ENCODE measurements around the gene SAMD4A.

The SAMD4A gene

DNA sequence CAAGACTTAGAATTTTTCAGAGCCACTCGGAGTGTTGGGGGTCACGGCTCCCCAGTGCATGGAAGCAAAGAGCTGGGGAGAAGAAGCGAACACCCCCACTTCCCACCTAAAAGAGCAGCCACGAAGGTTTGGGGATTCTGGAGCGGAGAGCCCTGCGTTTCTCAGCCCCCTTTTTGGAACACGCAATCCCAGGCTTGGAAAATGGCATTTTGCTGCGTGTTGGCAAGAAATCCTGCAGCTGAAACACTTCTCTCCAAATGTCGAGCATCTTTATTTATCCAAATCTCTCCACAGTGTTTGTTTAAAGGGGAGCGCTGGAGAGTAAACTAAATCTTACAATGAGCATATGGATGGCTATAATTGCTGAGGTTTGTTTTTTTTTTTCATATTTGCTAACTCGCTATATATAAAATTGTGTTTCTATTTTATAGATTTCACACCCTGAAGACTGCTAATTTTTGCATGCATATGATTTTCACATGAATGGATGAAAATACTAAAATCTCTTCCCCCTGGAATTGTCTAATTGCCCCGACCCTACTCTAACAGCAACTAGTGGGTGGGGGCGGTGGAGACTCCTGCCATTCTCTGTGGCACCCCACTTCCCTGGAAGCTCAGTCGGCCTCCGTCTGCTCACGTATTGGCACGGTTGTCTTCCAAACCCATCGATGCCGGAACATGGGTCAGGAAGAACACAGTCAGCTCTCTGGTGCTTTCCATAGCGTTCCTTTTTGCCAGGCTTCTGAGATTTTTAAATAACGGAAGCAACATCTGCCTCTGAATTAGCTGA is 215.2 kb downstream of the SAMD4A start:
- Mint-ChIP-seq H3K27me3 (peaks cover 18% of the 10 kb centered on the region), H3K9me3 (no peaks in the 10 kb centered on the region), H3K4me1 (peaks cover 24% of the 10 kb centered on the region), H3K36me3 (no peaks in the 10 kb centered on the region), H3K4me3 (no peak overlapping the region), H3K27ac (no peak overlapping the region)
- CTCF ChIA-PET = interaction anchor here (0.6 to 1.5 kb wide), 5 partner anchors 8 to 214 kb away, joined by 4 to 6 read pairs (median 4); no protein-coding TSS in a partner anchor
- peak; percentile 10 for DNase-seq

DNA sequence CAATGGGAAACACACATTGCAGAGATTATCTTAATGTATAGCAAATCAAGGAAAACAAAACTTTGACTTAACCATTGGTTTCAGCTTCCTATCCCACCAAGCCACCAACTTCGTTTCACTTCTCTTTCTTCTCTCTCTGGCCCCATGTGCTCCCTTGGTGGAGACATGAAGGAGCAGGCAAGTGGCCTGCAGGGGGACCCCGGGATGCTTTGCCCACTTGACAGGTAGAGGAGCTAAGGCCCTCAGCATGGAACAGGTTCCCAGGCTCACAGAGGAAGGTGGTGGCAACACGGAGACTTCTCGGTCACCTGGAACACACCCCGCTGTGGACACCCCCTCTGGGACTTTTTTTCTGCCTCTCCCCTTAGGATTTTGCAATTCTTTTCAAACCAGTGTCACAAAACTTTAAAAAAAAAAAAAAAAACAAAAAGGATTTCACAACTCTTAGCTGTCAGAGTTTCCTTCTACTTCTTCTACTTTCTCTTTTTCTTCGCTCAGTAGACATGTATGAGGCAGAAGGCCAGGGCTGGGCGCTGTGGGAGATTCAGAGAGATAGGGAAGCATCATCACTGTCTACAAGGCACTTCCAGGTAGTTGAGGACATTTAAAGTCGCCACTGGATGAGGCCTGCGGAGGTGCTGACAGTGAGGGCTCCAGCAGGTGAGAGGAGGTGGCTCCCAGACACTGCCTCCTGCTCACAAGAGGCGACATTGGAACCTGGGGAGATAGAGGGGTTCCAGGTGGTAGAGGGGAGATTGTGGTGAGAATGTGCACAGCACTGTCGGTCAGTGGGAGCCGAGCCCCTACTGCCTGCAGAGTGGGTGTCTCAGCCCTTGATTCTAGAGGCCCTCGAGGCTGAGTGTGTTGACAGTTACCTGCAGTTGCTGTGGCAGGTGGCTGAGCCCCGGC is 216.1 kb downstream of the SAMD4A start:
- Mint-ChIP-seq H3K4me1 (peaks cover 18% of the 10 kb centered on the region), H3K27me3 (peaks cover 14% of the 10 kb centered on the region), H3K36me3 (no peaks in the 10 kb centered on the region), H3K27ac (peak overlapping the region; percentile 63), H3K4me3 (no peak overlapping the region), H3K9me3 (no peaks in the 10 kb centered on the region)
- CTCF ChIA-PET = interaction anchor here (0.6 to 1.5 kb wide), 6 partner anchors 9 to 215 kb away, joined by 4 to 6 read pairs (median 4); no protein-coding TSS in a partner anchor
- DNase-seq = peak; percentile 36

DNA sequence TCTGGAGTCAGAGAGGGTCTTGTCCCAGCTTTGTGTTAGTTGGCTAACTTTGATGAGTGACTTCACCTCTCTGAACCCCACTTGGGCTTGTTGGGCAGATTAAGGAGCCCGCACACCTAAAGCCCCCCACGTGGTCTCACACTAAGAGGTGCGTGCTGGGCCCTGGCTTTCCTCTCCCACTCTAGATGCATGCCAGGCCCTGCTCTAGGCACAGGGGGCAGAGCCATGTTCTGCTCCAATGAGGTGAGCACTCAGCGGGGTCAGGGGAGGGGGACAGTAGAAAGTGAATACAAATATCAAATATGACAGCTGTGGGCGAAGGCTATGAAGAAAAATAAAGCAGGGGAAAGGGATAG is 216.7 kb downstream of the SAMD4A start:
- DNase-seq = no peak
- Mint-ChIP-seq H3K9me3 (no peaks in the 10 kb centered on the region), H3K27ac (no peak overlapping the region), H3K4me3 (no peak overlapping the region), H3K36me3 (no peaks in the 10 kb centered on the region), H3K4me1 (peaks cover 11% of the 10 kb centered on the region), H3K27me3 (peaks cover 14% of the 10 kb centered on the region)
- CTCF ChIA-PET = interaction anchor here (0.8 to 1.4 kb wide), 3 partner anchors 9 to 218 kb away, joined by 3 to 6 read pairs (median 4); no protein-coding TSS in a partner anchor

DNA sequence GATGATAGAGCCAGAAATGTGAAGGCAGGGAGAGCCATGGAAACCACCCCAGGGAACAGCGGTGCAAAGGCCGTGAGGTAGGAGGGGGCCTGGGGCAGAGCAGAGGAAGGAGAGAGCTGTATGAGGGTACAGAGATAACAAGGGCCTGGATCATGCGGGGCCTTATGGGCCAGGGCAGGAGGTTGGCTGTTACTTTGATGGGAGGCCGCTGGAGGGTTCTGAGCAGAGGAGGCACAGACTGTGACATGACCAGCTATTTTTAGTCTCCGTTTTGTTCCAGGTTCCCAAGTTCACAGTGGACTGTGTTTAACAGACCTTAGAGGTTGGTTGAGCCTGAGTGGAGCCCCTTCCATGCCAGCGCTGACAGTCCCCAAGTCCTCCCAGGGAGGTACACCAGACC is 217.1 kb downstream of the SAMD4A start:
- H3K27me3 Mint-ChIP-seq = peaks cover 14% of the 10 kb centered on the region
- CTCF ChIA-PET = interaction anchor here (1.0 to 1.9 kb wide), 3 partner anchors 8 to 219 kb away, joined by 3 to 6 read pairs (median 6); no protein-coding TSS in a partner anchor
- no peak for DNase-seq
- no peak overlapping the region for H3K4me3 Mint-ChIP-seq
- H3K4me1 Mint-ChIP-seq = peaks cover 11% of the 10 kb centered on the region
- no peaks in the 10 kb centered on the region for H3K9me3 Mint-ChIP-seq
- no peaks in the 10 kb centered on the region for H3K36me3 Mint-ChIP-seq
- no peak overlapping the region for H3K27ac Mint-ChIP-seq

DNA sequence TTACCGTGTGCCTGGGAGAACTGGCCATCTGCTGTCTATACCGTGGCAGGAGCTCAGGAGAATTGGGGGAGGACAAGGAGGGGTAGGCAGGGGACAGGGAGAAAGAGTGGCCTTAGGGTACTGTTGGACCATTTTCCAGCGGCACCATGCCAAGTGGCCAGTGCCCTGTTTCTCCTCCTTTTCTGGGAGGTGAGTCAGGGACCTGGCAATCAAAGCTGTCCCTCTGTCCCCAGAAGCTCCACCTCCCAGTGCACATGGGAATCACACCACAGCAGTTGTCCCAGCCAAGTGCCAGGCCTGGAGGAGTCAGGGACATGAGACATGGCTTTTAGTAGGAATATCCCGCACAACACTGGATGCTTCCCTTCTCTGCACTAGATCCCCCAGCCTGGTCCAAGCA is 217.7 kb downstream of the SAMD4A start:
- Mint-ChIP-seq H3K27ac (no peak overlapping the region), H3K27me3 (peaks cover 14% of the 10 kb centered on the region), H3K4me1 (peaks cover 11% of the 10 kb centered on the region), H3K9me3 (no peaks in the 10 kb centered on the region), H3K36me3 (no peaks in the 10 kb centered on the region), H3K4me3 (no peak overlapping the region)
- CTCF ChIA-PET = interaction anchor here (1.0 to 3.5 kb wide), 6 partner anchors 8 to 219 kb away, joined by 3 to 16 read pairs (median 6); no protein-coding TSS in a partner anchor
- DNase-seq = no peak

DNA sequence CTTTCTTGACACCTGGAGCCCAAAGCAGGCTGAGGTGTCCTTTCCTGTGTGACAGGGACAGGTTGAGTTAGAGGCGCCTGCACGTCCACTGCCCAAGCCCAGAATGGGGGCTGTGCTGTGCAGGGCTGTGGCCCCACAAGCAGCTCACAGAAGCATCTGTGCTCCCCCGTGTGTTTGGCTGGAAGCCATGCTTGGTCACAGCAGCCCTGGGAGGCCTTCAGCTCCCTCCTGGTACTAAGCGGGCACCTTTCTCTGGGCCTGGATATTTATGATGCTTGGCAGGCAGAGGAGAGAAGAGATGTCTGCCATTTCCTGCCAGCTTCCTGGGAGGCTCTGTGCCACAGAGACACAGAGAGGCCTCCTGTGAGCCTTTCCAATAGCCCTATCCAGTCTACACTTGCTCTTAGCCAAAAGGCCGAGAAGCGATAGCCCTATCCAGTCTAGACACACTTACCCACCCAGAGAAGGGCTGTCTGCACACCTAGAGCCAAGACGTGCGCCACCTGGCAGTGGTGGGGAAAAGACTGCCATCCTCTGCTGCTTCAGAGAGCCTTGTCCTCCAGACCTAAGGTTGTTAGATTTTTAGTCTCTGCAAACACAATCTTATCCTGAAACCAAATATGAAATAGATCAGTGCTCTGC is 218.3 kb downstream of the SAMD4A start:
- peaks cover 11% of the 10 kb centered on the region for H3K4me1 Mint-ChIP-seq
- peaks cover 14% of the 10 kb centered on the region for H3K27me3 Mint-ChIP-seq
- no peaks in the 10 kb centered on the region for H3K9me3 Mint-ChIP-seq
- H3K4me3 Mint-ChIP-seq = no peak overlapping the region
- CTCF ChIA-PET = interaction anchor here (1.1 to 3.5 kb wide), 5 partner anchors 9 to 220 kb away, joined by 6 to 16 read pairs (median 6); no protein-coding TSS in a partner anchor
- no peak for DNase-seq
- no peak overlapping the region for H3K27ac Mint-ChIP-seq
- no peaks in the 10 kb centered on the region for H3K36me3 Mint-ChIP-seq

DNA sequence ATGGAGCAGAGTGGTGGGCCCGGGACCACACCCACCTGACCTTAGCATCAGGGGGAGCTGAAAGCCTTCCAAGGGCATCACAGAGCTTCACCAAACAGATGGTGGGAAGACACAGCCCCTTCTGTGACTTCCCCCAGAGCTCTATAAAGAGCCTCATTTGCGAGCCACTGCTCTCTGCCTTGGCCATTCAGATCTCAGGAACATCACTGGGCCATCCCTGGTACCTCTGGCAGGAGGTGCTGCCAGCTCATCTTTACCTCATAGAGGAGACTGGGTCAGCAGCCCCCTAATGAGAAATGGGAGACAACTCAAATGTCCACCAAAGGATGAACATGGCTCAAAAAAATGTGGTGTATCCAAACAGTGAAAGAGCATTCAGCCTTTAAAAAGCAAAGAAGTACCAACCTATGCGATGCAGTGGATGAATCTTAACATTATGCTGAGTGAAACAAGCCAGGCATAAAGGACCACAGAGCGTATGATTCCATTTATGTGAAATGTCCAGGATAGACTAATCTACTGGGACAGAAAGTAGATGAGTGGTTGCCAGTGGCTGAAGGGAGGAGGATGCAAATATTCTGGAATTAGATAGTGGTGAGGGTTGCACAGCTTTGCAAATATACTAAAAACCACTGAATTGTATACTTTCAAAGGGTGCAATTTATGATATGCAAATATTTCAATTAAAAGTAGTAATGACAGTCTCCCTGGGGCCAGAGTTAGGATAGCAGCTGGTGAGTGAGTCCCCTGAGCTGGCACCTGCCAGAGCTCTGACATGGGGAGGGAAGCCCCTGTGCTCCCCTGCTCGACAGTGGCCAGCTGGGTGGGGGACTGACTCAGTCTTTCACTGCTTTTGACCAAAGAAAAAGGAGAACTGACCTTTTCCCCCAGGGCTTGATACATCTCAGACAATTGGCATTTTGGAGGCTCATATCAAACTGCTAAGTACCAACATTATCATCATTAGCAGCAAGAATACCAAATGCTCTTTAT is 219.1 kb downstream of the SAMD4A start:
- H3K27ac Mint-ChIP-seq = no peak overlapping the region
- no peak overlapping the region for H3K4me3 Mint-ChIP-seq
- CTCF ChIA-PET = interaction anchor here (1.4 to 3.5 kb wide), 3 partner anchors 9 to 20 kb away, joined by 6 to 16 read pairs (median 8); no protein-coding TSS in a partner anchor

DNA sequence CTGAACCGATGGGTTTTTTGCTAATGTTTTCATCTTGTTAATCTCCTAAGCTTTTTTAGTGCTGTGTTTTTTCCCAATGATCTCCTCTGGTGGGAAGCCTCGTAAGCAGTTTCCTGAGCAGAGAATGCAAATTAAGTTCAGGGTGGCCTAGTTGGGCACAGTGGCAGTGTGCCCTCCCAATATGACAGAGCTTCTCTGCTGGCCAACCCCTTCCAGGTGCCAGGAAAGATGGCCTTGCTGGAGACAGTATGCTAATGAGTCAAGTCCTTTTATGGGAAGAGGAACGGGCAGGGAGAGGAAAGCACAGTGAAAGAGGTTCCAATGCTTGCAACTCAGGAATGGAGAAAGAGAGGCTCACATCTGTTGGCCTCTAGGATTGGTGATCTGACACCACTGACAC is 219.9 kb downstream of the SAMD4A start:
- Mint-ChIP-seq H3K4me1 (peaks cover 11% of the 10 kb centered on the region), H3K9me3 (no peaks in the 10 kb centered on the region), H3K27me3 (peaks cover 4% of the 10 kb centered on the region), H3K36me3 (no peaks in the 10 kb centered on the region), H3K27ac (no peak overlapping the region), H3K4me3 (no peak overlapping the region)
- CTCF ChIA-PET = interaction anchor here (3.5 kb wide), 1 partner anchor 13 kb away, joined by 16 read pairs; no protein-coding TSS in a partner anchor
- no peak for DNase-seq

More for the DNA sequence above, 219.1 kb downstream of the SAMD4A start:
- no peak for DNase-seq
- H3K27me3 Mint-ChIP-seq = peaks cover 9% of the 10 kb centered on the region
- H3K9me3 Mint-ChIP-seq = no peaks in the 10 kb centered on the region
- no peaks in the 10 kb centered on the region for H3K36me3 Mint-ChIP-seq
- peaks cover 11% of the 10 kb centered on the region for H3K4me1 Mint-ChIP-seq

DNA sequence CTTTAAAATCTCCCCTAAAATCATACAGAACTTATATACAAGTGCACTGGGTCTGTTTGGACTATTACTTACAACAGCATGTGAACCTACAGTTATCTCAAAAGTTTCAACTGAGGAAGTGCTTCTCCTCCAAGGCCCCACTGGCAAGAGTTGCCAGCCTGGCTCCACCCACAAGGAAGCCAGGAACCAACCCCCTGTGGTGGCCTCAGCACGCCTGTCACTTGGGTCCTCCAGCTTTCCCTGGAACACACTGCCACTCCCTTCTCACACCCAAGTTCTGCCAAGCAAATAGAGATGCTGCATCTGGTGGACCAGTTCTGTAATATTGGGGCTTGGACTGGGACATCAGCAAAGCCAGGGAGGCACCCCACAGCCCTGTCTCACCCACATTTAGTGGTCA is 220.3 kb downstream of the SAMD4A start:
- H3K27ac Mint-ChIP-seq = no peak overlapping the region
- no peaks in the 10 kb centered on the region for H3K36me3 Mint-ChIP-seq
- H3K27me3 Mint-ChIP-seq = peaks cover 4% of the 10 kb centered on the region
- H3K4me1 Mint-ChIP-seq = peaks cover 10% of the 10 kb centered on the region
- H3K4me3 Mint-ChIP-seq = no peak overlapping the region
- CTCF ChIA-PET = interaction anchor here (3.5 kb wide), 1 partner anchor 14 kb away, joined by 16 read pairs; no protein-coding TSS in a partner anchor
- DNase-seq = no peak
- no peaks in the 10 kb centered on the region for H3K9me3 Mint-ChIP-seq

DNA sequence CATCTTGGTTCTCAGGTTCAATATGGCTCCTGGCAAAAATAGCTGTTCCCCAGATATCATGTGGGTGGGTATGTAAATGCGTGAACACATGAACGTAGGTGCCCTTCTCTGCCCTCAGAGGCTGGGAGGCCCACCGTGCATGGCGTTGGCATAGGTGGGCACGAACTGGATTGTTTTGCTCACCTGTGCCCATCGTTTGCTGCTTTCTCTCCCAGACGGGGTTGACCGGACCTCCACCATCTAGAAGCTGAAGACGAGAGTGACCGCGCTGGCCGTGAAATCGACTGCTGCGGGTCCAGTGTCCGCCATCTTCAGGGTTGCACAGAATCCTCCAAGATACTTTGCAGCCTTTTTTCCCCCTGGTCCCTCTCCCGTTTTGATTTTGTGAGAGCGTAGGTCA is 221.8 kb downstream of the SAMD4A start:
- no peaks in the 10 kb centered on the region for H3K27me3 Mint-ChIP-seq
- no peak overlapping the region for H3K4me3 Mint-ChIP-seq
- CTCF ChIA-PET = interaction anchor here (0.8 kb wide), 1 partner anchor 18 kb away, joined by 3 read pairs; no protein-coding TSS in a partner anchor
- no peaks in the 10 kb centered on the region for H3K36me3 Mint-ChIP-seq
- no peaks in the 10 kb centered on the region for H3K9me3 Mint-ChIP-seq
- no peak overlapping the region for H3K27ac Mint-ChIP-seq
- H3K4me1 Mint-ChIP-seq = no peaks in the 10 kb centered on the region
- DNase-seq = no peak

DNA sequence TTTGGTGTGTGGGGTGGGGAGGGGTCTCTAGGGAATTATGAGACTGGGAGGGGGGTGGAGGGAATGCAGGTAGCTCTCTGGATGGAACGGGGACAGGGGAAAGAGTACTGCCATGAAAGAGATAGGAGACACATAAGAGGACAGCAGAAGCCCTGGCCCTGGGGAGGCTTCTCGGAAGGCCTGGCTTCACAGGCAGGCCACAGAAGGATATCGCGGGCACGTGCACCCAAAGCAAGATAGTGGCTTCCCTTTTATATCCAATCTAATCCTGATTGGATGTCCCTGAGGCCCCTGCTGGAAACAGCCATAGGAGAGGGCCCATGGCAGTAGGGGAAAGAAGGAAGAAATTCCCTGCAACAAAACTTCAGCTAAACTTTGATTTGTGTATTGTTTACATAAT is 222.2 kb downstream of the SAMD4A start:
- H3K9me3 Mint-ChIP-seq = no peaks in the 10 kb centered on the region
- H3K4me3 Mint-ChIP-seq = no peak overlapping the region
- no peaks in the 10 kb centered on the region for H3K4me1 Mint-ChIP-seq
- CTCF ChIA-PET = interaction anchor here (0.6 kb wide), 1 partner anchor 376 kb away, joined by 3 read pairs; no protein-coding TSS in a partner anchor
- no peaks in the 10 kb centered on the region for H3K36me3 Mint-ChIP-seq
- H3K27ac Mint-ChIP-seq = no peak overlapping the region
- no peaks in the 10 kb centered on the region for H3K27me3 Mint-ChIP-seq
- DNase-seq = no peak

DNA sequence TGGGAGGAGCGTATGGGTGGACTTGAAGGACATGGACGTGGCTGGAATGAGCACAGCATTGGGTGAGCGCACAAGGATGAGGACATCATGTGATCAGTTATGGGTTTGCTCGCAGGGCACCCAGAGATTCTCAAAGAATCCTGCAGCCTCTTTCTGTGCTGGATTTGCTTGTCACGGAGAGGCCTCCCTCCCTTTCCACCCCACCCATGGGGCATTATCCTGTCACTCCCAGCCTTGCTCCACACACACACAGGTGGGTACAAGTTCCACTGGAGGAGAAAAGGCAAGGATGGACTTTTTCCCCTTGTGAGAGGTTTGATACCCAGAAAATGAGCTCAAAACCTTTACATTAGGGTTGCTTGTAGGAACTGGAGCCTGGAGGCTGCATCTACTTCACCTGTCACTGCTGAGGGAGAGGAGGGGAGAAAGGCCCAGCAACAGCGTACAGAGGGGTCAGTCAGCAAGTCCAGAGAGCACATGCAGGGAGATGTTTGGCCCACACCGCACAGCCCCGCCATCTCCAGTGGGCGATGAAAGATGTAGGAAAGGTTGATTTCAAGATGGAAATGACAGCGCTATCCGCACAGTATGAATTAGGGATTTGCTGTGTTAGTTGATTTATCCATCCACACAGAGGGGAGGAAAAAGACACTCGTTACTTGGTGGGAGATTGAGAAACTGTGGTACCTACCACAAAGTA is 223.0 kb downstream of the SAMD4A start:
- no peak overlapping the region for H3K27ac Mint-ChIP-seq
- CTCF ChIA-PET = interaction anchor here (0.6 kb wide), 1 partner anchor 377 kb away, joined by 3 read pairs; no protein-coding TSS in a partner anchor
- H3K27me3 Mint-ChIP-seq = peaks cover 3% of the 10 kb centered on the region
- H3K4me1 Mint-ChIP-seq = no peaks in the 10 kb centered on the region
- H3K9me3 Mint-ChIP-seq = no peaks in the 10 kb centered on the region
- H3K36me3 Mint-ChIP-seq = no peaks in the 10 kb centered on the region
- no peak for DNase-seq
- no peak overlapping the region for H3K4me3 Mint-ChIP-seq

Data from activated naive CD4-positive, alpha-beta T cell treated with anti-CD3 and anti-CD28 coated beads, Interleukin-2, amount 10 ng/mL, durations not matched to agents 7 days and 5 days (primary cell).